GM18951 (cell line): ENCODE data around the gene RELT.

ENCODE experiments used
- POLR2A ChIP-seq: IDR thresholded peaks from 4 replicates; pipeline ENCODE4 v1.6.1; 2011; ENCODE audit warnings: mild to moderate bottlenecking; ENCODE audit not compliant: insufficient read length, insufficient read depth; ENCODE audit errors: extremely low read depth
- in situ Hi-C: fragments of 300-500 bp; cut with MboI; formaldehyde crosslinking; loops from one replicate; pipeline ENCODE4 v1.12.0; 2022; ENCODE audit warnings: low sequenced_read_pairs, mixed read lengths, inconsistent platforms; ENCODE audit not compliant: unreplicated experiment

Gene RELT

GRCh38 chr11:73402834-73403185 lies 26.6 kb downstream of the RELT start:
- TF ChIP-seq POLR2A = no peak
- in situ Hi-C loops = no loop called here

GRCh38 chr11:73403541-73403940 lies 27.3 kb downstream of the RELT start:
- in situ Hi-C loops = no loop called here
- no peak for TF ChIP-seq POLR2A

- no peak for TF ChIP-seq POLR2A
- in situ Hi-C loops = no loop called here
Observed at GRCh38 chr11:73404048-73404447, 27.8 kb downstream of the RELT start.

- in situ Hi-C loops = no loop called here
- TF ChIP-seq POLR2A = no peak
Observed at GRCh38 chr11:73404506-73405145, 28.4 kb downstream of the RELT start.

- no peak for TF ChIP-seq POLR2A
Observed at GRCh38 chr11:73405146-73405510, 28.9 kb downstream of the RELT start.

GRCh38 chr11:73406131-73406530 lies 29.9 kb downstream of the RELT start:
- TF ChIP-seq POLR2A = no peak
- in situ Hi-C loops = no loop called here

More at GRCh38 chr11:73405146-73405510, 28.9 kb downstream of the RELT start:
- in situ Hi-C loops = no loop called here

- no peak for TF ChIP-seq POLR2A
- in situ Hi-C loops = no loop called here
Observed at GRCh38 chr11:73406619-73407018, 30.4 kb downstream of the RELT start.

GRCh38 chr11:73409431-73409830 lies 33.2 kb downstream of the RELT start:
- TF ChIP-seq POLR2A = no peak
- in situ Hi-C loops = no loop called here

- TF ChIP-seq POLR2A = no peak
- in situ Hi-C loops = no loop called here
Observed at GRCh38 chr11:73410627-73411026, 34.4 kb downstream of the RELT start.

- TF ChIP-seq POLR2A = no peak
- in situ Hi-C loops = no loop called here
Observed at GRCh38 chr11:73411031-73411430, 34.8 kb downstream of the RELT start.

GRCh38 chr11:73412308-73412707 lies 36.1 kb downstream of the RELT start:
- in situ Hi-C loops = no loop called here
- no peak for TF ChIP-seq POLR2A

- in situ Hi-C loops = no loop called here
Observed at GRCh38 chr11:73413256-73413655, 37.1 kb downstream of the RELT start.

GRCh38 chr11:73414977-73415651 lies 38.9 kb downstream of the RELT start:
- in situ Hi-C loops = no loop called here
- no peak for TF ChIP-seq POLR2A

More at GRCh38 chr11:73413256-73413655, 37.1 kb downstream of the RELT start:
- no peak for TF ChIP-seq POLR2A

- TF ChIP-seq POLR2A = no peak
- in situ Hi-C loops = no loop called here
Observed at GRCh38 chr11:73415854-73416615, 39.8 kb downstream of the RELT start.

GRCh38 chr11:73416786-73417185 lies 40.6 kb downstream of the RELT start:
- in situ Hi-C loops = no loop called here

More at GRCh38 chr11:73416786-73417185, 40.6 kb downstream of the RELT start:
- TF ChIP-seq POLR2A = no peak
